Activated CD4-positive, alpha-beta T cell treated with anti-CD3 and anti-CD28 coated beads for 24 hours (primary cell): ENCODE data around the gene NKD1.

ENCODE experiments used
- DNase-seq, 2 donors: peaks; one replicate each; pipeline ENCODE4 v3.0.0-alpha.2; 2020; ENCODE audit warnings: low read depth in 2 of 2

NKD1 gene

DNA sequence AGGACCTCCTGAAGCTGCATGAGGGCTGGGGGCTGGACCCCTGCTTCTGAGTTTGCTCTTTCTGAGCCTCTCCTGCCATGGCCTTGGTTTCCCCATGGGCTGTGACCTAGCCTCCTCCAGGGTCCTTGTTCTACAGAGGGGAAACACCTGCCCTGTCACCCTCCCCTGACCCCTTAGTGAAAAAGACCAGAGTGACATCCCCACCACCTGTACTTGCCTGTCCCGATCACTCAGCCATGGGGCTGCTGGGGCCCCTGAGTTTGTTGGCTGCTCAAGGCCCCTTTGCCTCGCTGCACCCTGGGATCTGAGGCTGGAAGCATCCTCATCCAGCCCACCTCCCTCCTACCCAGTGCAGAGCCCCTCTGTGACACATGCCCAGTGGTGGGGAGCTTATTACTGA lies 146.0 kb downstream of the NKD1 start:
- DNase-seq: no peak

DNA sequence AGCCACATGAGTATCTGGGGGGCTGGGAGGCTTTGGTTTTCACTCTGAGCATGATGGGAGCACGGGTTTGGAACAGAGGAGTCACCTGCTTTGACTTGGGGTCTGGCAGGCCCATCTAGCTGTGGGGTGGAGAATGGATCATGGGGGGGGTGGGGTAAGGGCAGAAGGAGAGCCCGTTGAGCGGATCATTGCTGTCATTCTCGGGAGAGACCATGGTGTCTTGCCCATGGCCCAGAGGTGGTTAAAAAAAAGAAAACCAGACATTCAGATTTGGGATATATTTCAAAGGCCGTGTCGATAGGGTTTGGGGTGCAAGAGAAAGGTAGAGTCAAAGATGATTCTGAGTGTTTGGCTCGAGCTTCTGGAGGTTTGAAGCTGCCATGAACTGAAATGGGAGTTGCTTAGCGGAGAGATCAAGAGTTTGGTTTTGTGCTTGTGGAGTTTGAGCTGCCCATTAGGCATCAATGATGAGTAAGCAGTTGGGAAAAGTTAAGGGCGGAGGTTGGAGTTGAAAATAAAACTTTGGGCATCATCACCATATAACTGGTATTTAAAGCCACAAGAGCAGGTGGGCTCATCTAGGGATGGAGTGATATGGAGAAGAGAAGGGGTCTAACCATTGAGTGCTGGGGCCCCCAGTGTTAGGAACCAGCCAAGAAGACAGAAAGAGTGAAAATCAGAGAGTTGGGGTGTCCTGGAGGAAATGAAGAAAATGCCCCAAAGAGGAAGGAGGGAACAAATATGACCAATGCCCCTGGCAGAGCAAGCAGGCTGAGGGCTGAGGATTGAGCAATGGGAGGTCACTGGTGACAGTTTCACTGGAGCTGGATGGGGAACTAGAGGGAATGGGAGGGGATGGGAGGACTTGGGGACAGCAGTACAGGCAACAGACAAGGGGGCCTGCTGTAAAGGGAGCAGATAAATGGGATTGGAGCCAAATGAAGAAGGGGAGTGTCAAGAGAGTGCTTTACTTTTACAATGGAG lies 147.1 kb downstream of the NKD1 start:
- no peak for DNase-seq

GRCh38 chr16:50696126-50696525 lies 147.9 kb downstream of the NKD1 start:
- DNase-seq: no peak

GRCh38 chr16:50696575-50697420 lies 148.6 kb downstream of the NKD1 start:
- DNase-seq: no peak

- no peak for DNase-seq
These were observed 149.2 kb downstream of the NKD1 start for GRCh38 chr16:50697421-50697715.

- peak in 1 of 2 donors; percentile 59 for DNase-seq
These were observed 149.9 kb downstream of the NKD1 start for GRCh38 chr16:50697881-50698767.
